ENCODE results near the gene SGSM1.
A peak's percentile ranks its signal among the peaks of the same experiment; 100 is the strongest.
"Not testable (repeated sequence)": the region's sequence is repeated elsewhere in the genome, so short reads cannot be mapped to it uniquely, and the experiment has no call there.

The SGSM1 gene

DNA sequence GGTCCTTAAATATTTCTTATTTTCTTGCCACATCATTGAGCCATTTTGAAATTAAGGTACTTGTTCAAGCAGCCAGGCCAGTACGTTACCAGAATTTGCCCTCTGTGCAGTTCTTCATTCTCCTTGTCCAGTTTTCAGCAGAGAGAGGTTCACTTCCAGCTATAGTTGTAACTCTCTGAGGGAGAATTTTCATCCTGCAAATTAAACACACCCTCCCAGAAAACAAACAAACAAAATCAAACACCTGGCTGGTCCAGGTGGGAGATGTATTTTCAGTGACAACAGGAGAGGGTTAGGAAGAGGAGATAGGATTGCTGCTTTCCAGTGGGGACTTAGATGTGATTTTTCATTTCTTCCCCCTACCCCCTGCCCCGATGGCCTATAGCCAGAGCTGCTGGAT, 95.4 kb downstream of the SGSM1 start:
- DNase-seq = peak; percentile 70

DNA sequence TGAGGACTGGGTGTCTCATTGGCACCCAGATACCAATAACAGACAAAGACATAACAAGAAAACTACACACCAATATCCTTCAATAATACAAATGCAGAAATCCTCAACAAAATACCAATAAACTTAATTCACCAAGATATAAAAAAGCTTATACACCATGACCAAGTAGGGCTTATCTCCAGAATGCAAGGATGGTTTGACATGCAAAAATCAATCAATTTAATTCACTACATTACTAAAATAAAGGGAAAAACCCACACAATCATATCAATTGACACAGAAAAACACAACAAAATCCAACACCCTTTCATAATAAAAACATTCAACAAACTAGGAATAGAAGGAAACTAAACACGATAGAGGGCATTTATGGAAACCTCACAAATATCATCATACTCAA, 99.9 kb downstream of the SGSM1 start:
- no peak for DNase-seq

DNA sequence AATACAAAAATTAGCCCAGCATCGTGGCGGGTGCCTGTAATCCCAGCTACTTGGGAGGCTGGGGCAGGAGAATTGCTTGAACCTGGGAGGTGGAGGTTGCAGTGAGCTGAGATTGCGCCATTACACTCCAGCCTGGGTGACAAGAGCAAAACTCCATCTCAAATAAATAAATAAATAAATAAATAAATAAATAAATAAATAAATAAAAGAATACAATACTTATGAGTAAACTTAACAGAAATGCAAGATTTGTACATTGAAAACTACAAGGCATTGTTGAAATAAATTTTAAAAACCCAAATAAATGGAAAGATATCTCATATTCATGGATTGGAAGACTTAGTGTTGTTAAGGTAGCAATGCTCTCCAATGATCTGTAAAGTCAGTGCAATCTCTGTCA, 101.1 kb downstream of the SGSM1 start:
- not testable (repeated sequence) for DNase-seq

DNA sequence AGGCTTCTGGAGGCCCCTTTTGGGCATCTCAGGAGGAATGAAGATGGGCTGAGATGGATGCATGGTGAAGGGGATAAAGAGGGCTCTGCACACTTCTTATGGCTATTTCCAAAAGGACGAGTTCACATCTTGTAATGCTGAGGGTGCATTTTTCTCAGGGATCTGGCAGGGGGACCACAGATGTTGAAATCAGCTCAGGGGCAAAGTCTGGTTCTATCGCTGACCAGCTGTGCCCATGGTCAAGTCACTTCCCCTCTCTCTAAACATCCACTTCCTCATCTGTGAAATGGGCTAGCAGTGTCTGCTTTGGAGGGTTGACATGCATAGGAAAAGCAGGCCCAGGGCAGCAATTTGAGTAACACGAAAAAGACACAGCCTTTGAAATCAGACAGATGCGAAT, 114.0 kb downstream of the SGSM1 start:
- DNase-seq = no peak

DNA sequence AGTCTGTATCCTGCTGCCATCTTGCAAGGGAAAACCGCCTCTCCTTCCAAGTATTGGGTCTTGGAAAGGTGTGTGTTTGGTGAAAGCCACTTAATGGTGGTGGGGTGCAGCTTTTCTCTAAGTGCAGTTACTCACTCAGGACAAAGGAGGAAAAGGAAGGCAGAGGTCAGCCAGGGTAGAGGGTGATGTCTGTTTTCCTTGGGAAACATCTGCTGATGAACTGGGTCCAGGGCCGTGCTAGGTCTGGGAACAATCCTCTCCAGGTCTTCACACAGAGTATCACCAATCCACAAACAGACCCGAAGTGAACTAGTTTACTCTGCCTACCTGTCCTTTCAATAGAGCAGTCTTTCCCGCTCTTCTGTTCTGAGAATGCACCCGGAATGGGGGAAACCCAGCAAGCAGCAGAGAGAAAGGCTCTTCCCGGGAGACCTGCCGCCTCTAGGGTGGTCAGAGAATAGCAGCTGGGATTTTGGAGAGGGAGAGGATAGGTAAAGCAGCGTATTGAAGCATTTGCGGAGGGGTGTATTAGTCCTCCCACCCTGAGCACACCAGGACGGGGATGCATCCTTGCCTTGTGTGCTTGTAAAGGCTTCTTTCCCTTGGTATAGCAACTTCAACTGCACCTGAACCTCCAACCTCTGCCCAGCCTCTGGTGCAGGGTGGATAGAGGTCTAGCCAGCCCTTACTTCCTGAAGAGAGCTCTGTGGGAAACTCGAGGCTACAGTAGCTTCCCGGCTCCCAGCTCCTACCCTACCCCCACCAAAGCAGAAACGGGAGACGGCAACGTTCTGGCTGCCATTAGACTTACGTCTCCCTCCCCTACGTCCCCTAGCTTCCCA, 119.8 kb downstream of the SGSM1 start:
- DNase-seq = no peak

DNA sequence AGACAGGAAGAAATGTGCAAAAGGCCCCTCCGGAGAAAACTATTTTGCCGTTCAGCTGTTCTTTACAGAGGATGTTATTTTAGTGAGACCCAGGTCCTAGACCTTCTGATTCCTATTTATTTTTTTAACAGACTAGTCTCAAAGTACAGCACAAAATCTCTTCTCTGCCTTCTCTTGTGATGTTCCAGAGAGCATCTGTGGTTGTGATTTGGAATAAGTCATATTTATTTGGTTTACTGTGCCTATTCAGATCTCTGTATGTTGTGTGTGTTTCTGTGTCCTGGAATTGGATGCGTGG, 120.4 kb downstream of the SGSM1 start:
- no peak for DNase-seq

DNA sequence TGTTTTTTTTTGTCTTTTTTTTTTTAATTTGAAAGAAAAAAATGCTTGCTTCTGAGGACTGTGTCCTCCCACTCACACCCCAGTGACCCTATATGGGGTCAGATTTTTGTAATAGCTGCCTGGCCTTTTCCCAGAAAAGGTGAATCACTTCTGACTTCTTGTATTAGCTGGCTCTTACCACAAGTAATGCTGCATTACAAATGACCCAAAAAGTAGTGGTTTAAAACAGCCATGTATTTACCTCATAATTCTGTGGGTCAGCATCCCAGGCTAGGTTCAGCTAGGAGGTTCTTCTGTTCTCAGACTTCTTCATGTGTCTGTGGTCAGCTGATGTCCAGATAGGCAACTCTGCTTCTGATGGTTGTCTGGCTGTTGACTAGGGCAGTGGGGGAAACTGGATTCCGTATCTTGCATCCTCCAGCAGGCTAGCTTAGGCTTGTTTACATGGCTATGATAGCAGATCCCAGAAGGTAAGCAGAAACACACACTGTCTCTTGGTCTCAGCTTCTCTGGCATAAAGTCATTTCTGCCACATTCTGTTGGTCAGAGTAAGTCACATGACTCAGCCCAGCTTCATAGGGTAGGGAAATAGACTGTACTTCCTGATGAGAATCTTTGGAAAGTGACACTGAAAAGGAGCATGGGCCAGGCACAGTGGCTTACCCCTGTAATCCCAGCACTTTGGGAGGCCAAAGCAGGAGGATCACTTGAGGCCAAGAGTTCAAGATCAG, 121.0 kb downstream of the SGSM1 start:
- no peak for DNase-seq

DNA sequence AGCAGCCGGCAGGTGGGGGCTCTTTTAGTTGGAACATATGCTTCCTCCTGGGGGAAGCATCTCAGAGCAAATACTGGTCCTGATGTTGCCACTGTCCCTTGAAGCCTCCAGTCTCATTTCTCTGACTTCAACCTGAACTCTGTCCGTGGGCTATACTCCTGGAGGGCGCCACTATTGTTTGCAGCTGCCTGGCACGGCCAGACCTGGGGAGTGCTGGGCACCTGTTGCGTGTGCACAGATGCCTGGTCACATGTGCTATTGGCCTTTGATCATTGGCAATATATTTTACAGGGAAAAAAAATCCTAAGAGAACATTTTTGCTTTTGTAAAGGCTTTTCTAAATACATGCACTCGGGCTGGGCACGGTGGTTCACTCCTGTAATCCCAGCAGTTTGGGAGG, 122.3 kb downstream of the SGSM1 start:
- no peak for DNase-seq

DNA sequence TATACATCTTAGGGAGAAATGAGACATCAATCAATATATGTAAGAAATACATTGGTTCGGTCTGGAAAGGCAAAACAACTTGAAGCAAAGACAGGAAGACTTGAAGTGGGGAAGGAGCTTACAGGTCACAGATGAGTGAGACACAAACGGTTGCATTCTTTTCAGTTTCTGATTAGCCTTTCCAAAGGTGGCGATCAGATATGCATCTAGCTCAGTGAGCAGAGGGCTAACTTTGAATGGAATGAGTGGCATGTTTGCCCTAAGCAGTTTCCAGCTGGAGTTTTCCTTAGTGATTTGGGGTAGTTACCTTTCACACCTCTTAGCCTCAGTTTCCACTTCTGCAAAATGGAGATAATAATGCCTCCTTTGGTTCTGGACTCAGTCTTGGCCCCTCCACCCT, 124.7 kb downstream of the SGSM1 start:
- DNase-seq = no peak

DNA sequence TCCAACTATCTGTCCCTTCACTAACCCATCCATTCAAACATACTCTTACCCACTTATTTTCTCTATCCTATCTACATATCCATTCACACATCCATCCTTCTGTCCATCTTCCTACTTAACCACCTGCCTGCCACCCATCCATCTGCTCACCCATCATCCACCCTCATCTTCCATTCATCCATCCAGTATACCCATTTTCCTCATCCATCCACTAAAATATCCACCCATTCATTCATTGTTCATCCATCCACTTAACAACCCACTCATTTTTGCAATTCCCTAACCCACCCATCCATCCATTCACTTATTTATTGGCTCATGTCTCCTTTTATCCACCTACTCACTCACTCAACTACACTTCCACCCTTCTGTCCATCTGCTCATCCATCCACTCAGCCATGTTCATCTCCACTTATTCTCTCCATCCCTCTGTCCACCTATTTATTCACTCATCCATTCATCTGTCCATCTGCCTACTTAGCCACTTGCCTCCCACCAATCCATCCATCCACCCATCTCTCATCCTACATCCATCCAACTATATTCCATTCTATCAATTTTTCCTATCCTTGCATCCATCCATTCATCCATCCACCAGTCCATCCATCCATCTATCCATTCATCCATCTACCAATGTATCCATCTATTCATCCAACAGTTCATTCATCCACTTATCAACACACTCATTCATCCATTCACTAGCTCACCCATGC, 129.9 kb downstream of the SGSM1 start:
- no peak for DNase-seq

DNA sequence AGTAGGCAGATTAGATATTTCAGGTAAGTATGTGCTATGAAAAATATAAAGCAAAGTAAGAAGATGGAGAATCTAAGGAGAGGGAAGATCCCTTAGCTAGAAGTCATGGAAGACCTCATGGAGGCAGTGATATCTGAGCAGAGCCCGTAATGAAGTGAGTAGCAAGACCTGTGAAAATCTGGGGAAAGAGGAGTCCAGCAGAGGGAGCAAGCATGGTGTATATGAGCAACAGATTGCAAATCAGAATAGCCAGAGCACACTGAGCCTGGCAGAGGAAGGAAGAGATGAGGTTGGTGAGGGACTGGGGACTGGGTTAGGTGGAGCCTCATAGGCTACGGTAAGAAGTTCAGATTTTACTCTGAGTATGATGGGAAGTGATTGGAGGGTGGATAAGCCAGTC, 131.1 kb downstream of the SGSM1 start:
- DNase-seq = no peak

DNA sequence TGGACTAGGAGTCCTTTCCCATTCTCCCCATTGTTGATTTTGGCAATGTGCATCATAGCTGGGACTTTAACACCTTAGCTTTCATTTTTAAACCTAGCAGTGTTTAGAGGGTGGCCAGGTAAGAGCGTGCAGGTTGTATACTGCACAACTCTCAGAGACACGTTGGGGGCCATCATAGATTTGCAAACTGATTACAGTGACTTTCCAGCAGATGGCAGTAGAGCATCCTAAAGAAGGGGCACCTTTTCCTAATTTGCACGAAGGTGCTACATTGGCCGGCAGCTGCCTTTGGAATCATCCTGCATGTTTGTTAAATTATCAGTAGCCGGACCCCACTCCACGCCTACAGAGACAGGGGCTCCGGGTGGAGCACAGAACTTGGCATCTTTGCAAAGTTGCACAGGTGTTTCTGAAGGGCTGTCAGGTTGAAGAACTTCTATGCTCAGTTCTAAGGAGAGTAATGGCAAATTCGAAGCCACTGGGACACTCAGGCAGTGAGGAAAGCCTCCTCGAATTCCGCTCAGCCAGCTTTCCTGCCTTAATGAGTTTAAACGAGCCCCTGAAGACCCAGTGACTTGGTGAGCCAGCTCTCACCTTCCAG, 132.8 kb downstream of the SGSM1 start:
- DNase-seq = peak; percentile 14

DNA sequence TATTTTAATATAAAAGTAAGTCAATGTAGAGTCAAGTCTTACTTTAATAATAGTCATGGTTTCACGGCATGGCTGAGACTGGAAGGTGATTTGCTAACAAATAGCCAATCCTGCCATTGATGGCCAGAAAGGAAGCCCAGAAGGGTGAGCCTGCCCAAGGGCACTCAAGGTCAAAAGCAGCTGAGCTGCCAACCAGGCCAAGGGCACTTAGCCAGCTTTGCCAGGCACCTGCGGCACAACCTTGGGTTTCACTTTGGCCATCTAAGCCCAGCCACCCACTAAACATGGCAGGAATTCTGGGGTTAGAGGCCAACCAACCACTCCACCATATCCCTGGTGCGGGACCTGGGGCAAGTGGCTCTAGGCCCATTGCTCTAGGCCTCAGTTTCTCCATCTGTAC, 136.3 kb downstream of the SGSM1 start:
- no peak for DNase-seq

DNA sequence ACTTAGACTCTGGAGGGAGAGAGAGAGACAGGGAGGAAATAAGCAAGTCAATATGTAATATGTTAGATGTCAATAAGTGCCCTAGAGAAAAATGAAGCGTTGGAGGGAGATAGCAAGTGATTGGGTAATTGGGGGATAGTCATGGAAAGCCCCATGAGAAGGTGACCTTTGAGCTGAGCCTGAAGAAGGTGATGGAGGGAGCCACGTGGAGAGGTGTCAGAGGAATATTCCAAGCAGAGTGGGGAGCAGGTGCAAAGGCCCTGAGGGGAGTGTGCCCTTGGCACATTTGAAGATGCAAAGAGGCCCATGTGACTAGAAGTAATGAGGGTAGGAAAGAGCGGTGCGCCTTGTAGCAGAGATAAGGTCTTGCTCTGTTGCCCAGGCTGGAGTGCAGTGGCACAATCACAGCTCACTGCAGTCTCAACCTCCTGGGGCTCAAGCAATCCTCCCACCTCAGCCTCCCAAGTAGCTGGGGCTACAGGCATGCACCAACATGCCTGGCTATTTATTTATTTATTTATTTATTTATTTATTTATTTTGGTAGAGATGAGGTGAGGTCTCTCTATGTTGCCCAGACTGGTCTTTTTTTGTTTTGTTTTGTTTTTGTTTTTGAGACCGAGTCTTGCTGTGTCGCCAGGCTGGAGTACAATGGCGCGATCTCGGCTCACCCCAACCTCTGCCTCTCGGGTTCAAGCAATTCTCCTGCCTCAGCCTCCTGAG, 138.4 kb downstream of the SGSM1 start:
- no peak for DNase-seq

DNA sequence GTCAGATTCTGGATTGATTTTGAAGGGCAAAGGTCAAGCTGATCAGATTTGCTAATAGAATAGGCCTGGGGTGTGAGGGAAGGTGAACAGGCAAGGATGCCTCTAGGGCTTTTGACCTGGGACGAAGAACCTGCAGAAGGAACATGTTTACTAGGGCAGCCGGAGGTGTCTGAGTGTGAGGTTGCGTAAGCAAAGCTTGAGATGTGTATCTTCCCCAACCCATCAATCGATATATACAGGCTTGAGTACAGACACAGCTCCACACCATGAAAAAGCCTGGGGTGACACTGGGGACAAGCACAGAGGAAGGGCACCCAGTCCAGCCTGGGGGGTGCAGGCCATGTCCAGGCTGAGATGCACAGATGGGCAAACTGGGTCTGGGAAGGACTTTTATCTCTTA, 139.4 kb downstream of the SGSM1 start:
- no peak for DNase-seq

DNA sequence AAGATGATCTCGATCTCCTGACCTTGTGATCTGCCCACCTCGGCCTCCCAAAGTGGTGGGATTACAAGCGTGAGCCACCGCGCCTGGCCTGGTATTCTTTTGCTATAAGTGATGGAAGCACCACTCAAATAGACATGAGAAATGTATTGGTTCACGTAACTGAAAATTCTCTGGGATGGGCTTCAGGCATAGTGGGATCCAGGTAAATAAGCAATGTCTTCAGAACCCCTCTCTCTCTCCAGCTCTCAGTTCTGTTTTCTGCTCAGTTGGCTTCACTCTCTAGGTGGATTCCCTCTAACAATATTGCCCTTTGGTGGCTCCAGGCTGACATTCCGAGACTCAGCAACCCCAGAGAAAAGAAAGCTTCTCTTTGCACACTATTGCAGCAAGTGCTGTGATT, 141.4 kb downstream of the SGSM1 start:
- DNase-seq = no peak

DNA sequence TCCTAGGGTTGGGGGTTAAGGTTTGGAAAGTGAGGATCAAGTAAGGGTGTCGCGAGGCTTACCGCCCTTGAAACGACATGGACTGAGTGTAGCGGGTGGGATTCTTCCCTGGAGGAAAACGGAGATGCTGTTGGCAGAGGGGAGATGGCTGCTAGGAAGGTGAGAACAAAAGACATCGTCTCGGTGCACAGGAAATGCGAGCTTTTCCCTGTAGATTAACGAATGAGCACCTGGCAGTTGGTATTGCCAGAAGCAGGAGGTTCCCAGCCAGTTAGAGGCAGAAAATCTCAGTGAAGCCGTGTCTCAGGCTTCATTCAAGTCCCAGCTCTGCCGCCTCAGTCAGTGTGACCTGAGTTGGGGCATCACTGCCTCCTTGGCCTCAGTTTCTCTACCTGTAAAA, 141.9 kb downstream of the SGSM1 start:
- no peak for DNase-seq

DNA sequence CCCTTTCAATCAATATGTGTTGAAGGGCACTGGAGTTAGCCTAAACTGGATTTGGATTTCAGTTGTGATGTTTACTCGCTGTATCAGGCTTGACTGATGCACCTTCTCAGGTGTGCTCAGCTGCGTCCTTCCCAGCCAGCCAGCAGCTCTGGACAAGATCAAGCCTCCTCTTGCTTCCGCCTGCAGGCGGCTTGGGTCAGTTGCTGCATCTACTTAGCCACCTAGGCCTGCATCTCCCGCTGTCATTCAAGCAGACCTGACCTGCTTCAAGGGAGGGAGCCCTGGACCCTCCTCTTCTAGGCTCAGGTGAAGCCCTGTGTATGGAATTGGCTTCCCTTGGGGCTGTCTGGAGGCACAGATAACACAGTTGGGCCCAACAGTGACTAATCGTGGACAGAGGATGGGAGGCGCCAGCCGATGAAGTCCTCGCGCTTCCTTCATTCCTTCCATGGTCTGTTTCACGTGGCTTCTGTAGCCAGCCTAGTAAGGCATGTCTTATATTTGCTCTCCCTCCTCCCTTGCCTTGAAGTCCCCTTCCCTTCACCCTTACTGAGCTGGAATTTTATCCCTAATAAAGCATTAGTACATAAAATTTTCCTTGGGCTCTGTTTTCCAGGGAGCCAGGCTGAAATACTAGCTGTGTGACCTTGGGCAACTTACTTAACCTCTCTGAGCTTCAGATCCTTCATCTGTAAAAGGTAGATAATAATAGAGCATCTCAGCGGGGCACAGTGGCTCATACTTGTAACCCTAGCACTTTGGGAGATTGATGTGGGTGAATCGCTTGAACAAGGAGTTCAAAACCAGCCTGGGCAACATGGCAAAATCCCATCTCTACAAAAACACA, 142.6 kb downstream of the SGSM1 start:
- no peak for DNase-seq

DNA sequence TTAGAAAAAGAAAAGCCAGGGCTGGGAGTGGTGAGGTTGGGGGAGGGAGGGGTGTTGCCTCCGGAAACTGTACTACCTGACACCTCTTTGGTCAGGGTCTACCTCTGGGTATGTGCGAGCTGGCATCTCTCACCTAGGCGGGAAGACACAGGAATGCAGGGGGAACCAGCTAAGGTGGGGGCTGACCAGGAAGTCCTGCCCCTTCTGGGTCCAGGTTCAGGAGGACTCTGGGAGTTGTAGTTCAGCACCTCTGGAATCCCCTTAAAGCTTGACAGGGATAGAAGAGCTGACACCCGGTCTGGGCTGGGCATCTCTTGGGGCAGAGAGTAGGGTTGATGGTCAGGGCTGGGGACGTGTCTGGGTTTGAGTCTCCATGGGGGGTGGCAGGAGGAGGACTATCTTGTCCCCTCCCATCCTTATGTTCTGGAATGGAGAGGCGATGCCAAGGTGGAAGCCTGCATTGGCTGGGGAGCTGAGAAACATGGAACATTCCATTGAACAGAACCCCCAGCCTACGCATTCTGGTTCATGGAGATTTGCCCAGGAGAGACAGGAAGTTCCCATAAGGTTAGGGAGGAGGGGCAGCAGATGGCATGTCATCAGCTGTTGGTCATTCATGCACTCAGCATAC, 144.4 kb downstream of the SGSM1 start:
- DNase-seq = no peak

DNA sequence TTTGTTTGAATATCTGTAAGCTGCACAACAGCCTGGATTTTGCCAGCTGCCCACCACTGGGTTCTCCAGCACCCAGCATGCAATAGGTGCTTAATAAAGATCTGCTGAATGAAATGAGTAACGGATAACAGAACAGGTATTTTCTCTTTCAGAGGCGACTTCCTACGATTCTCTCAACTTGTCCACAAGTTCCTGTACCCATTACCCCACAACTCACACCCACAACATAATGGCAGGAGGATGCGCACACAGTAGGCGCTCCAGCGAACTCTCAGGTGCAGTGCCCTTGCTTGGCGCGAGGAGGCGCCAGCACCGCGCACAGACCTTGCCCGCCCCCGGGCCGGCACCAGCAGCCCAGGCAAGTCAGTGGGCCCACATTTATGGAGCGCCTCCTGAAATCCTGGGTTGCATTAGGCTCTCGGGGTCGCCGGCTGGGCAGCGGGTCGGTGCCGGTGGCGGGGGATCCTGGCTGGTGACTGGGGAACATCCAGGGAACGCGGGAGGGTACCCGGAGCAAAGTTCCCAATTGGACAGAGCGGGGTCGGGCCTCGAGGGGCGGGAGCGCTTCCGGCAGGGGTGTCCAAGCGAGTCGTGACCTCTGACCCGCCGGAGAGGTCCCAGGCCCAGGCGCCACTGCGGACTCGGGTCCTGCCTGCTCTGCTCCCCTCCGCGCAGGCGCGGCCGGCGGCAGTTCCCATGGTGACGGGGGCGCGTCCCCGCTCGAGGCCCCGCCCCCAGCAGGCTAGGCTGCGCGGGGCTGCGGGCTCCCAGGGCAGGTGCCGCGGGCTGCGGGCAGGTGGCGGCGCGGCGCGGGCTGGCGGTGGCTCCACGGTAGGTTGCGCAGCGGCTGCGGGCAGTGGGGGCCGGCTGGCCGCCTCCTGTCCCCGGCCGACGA, 146.2 kb downstream of the SGSM1 start, which contains the start of gene KIAA1671:
TSS of gene KIAA1671 (plus strand) at position 775 of the 895 bp plus-strand sequence. CDS start 75,284 bp downstream, outside the sequence.
- DNase-seq = peak; percentile 48

Data from NCI-H748 treated with DMSO at 0.1 percent for 48 hours (cell line).